ENCODE data around the gene CTXND1. TPM values are rescaled to one million over a fixed set of nuclear protein-coding genes. Genes with fewer than 3 reads are reported as not detected.
A peak's percentile ranks its signal among the peaks of the same experiment; 100 is the strongest.

The CTXND1 gene
- total and polyA plus RNA-seq, 2 of the 13 experiments (the other 11 are each of a cell fraction or from before 2014, with no cell fraction given): 1.2 to 2.1 TPM

DNA sequence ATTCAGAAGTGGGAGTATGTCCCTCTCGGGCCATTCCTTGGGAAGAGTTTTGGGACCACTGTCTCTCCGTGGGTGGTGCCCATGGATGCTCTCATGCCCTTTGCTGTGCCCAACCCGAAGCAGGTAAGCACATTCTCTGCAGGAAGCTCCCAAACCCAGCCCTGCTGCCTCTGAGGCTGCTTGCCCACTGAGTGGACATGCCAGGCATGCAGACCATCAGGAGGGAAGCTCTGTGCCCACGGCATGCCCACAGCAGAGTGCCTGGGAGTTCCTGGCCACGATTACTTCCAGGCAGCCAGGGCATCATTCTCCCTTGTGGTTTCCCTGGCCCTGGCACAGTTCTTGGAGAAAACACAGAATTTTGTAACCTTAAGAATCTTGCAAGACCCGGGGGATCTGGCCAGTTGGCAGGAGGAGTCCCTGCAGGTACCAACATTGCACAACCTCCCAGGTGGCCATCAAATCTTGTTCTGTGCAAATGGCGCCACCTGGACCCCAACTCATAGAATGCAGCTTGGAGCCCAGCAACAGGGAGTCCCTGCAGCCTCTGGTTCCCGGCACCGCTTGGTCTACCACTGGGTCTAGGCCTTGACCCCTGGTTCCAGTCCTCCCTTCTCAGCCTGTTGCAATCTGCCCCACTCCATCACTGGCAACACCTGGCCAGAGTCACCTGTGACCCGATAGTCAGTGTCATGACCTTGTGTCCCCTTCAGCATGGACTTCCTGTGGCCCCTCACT is 78.8 kb downstream of the CTXND1 start (continued):
- TF ChIP-seq, protein P1, sequence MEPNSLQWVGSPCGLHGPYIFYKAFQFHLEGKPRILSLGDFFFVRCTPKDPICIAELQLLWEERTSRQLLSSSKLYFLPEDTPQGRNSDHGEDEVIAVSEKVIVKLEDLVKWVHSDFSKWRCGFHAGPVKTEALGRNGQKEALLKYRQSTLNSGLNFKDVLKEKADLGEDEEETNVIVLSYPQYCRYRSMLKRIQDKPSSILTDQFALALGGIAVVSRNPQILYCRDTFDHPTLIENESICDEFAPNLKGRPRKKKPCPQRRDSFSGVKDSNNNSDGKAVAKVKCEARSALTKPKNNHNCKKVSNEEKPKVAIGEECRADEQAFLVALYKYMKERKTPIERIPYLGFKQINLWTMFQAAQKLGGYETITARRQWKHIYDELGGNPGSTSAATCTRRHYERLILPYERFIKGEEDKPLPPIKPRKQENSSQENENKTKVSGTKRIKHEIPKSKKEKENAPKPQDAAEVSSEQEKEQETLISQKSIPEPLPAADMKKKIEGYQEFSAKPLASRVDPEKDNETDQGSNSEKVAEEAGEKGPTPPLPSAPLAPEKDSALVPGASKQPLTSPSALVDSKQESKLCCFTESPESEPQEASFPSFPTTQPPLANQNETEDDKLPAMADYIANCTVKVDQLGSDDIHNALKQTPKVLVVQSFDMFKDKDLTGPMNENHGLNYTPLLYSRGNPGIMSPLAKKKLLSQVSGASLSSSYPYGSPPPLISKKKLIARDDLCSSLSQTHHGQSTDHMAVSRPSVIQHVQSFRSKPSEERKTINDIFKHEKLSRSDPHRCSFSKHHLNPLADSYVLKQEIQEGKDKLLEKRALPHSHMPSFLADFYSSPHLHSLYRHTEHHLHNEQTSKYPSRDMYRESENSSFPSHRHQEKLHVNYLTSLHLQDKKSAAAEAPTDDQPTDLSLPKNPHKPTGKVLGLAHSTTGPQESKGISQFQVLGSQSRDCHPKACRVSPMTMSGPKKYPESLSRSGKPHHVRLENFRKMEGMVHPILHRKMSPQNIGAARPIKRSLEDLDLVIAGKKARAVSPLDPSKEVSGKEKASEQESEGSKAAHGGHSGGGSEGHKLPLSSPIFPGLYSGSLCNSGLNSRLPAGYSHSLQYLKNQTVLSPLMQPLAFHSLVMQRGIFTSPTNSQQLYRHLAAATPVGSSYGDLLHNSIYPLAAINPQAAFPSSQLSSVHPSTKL (CRISPR knock-in tag; IDR thresholded peaks at IDR 0.05): peak; percentile 16; the same call in 1 of the 2 replicates
- no peak for TF ChIP-seq JARID2 (CRISPR knock-in tag; IDR thresholded peaks at IDR 0.05; ENCODE audit: insufficient replicate concordance)
- TF ChIP-seq, protein P2, sequence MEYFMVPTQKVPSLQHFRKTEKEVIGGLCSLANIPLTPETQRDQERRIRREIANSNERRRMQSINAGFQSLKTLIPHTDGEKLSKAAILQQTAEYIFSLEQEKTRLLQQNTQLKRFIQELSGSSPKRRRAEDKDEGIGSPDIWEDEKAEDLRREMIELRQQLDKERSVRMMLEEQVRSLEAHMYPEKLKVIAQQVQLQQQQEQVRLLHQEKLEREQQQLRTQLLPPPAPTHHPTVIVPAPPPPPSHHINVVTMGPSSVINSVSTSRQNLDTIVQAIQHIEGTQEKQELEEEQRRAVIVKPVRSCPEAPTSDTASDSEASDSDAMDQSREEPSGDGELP (IDR thresholded peaks at IDR 0.05; ENCODE audit: borderline replicate concordance, low read depth): peak; percentile 74
- peak; percentile 72; the same call in 1 of the 2 replicates for TF ChIP-seq ZNF263 (CRISPR knock-in tag; IDR thresholded peaks at IDR 0.05)
- TF ChIP-seq, protein P3, sequence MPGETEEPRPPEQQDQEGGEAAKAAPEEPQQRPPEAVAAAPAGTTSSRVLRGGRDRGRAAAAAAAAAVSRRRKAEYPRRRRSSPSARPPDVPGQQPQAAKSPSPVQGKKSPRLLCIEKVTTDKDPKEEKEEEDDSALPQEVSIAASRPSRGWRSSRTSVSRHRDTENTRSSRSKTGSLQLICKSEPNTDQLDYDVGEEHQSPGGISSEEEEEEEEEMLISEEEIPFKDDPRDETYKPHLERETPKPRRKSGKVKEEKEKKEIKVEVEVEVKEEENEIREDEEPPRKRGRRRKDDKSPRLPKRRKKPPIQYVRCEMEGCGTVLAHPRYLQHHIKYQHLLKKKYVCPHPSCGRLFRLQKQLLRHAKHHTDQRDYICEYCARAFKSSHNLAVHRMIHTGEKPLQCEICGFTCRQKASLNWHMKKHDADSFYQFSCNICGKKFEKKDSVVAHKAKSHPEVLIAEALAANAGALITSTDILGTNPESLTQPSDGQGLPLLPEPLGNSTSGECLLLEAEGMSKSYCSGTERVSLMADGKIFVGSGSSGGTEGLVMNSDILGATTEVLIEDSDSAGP (CRISPR knock-in tag; IDR thresholded peaks at IDR 0.05; ENCODE audit: borderline replicate concordance): 0 out of 2 replicates have a peak, but pooled peaks have one; percentile 31
- no peak for TF ChIP-seq ZSCAN9 (CRISPR knock-in tag; IDR thresholded peaks at IDR 0.05; ENCODE audit: borderline replicate concordance)
- no peak for TF ChIP-seq ZNF878 (CRISPR knock-in tag; IDR thresholded peaks at IDR 0.05)
- TF ChIP-seq CC2D1A (CRISPR knock-in tag; IDR thresholded peaks at IDR 0.05): no peak
- peak; percentile 48; the same call in 1 of the 2 replicates for TF ChIP-seq NR2F6 (IDR thresholded peaks at IDR 0.05)
- TF ChIP-seq NR2F6 (CRISPR knock-in tag; IDR thresholded peaks at IDR 0.05): peak; percentile 53; the same call in 1 of the 2 replicates
- peak; percentile 95 for TF ChIP-seq STAG1 (CRISPR knock-in tag; IDR thresholded peaks at IDR 0.05)
- peak; percentile 21; the same call in 1 of the 2 replicates for TF ChIP-seq HNF4G (IDR thresholded peaks at IDR 0.05; ENCODE audit: borderline replicate concordance, low read depth, low read length)
- no peak for TF ChIP-seq HNF4G (CRISPR knock-in tag; IDR thresholded peaks at IDR 0.05; ENCODE audit: borderline replicate concordance, low read depth)
- TF ChIP-seq JUND (CRISPR knock-in tag; IDR thresholded peaks at IDR 0.05): no peak
- no peak for TF ChIP-seq NFKB2 (CRISPR knock-in tag; IDR thresholded peaks at IDR 0.05; ENCODE audit: borderline replicate concordance)
- peak; percentile 34; the same call in 1 of the 2 replicates for TF ChIP-seq ZNF776 (CRISPR knock-in tag; IDR thresholded peaks at IDR 0.05)
- TF ChIP-seq, protein P4, sequence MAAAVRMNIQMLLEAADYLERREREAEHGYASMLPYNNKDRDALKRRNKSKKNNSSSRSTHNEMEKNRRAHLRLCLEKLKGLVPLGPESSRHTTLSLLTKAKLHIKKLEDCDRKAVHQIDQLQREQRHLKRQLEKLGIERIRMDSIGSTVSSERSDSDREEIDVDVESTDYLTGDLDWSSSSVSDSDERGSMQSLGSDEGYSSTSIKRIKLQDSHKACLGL (CRISPR knock-in tag; IDR thresholded peaks at IDR 0.05): peak; percentile 48; the same call in 1 of the 2 replicates
- TF ChIP-seq GABPA (IDR thresholded peaks at IDR 0.05; ENCODE audit: low read depth, low read length): no peak
- no peak for TF ChIP-seq GABPA (CRISPR knock-in tag; IDR thresholded peaks at IDR 0.05; ENCODE audit: low read depth)
- TF ChIP-seq POGZ (CRISPR knock-in tag; IDR thresholded peaks at IDR 0.05): no peak
- TF ChIP-seq, protein P5, sequence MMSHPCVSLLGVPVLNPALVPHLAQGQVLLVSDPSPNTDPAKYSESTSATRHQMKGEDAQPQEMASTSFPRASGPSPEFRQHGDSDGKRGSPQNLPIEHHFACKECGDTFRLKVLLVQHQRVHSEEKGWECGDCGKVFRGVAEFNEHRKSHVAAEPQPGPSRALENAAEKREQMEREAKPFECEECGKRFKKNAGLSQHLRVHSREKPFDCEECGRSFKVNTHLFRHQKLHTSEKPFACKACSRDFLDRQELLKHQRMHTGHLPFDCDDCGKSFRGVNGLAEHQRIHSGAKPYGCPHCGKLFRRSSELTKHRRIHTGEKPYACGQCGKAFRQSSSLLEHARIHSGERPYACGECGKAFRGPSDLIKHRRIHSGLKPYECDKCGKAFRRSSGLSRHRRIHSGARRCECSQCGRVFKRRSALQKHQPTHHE (CRISPR knock-in tag; IDR thresholded peaks at IDR 0.05; ENCODE audit: borderline replicate concordance): no peak
- peak; percentile 32; the same call in 1 of the 2 replicates for TF ChIP-seq ZFP37 (CRISPR knock-in tag; IDR thresholded peaks at IDR 0.05; ENCODE audit: borderline replicate concordance)
- no peak for TF ChIP-seq ZBTB38 (CRISPR knock-in tag; IDR thresholded peaks at IDR 0.05)

All from HepG2 (cell line).